ENCODE results near the gene PIM1.
"Not testable (repeated sequence)": the region's sequence is repeated elsewhere in the genome, so short reads cannot be mapped to it uniquely, and the experiment has no call there.

Gene PIM1

GRCh38 chr6:37190159-37190535, 20.2 kb downstream of the PIM1 start:
- no peak overlapping the region for H3K4me3 ChIP-seq (ENCODE audit: low read depth, low read length)
- no peak for TF ChIP-seq CTCF (IDR thresholded peaks at IDR 0.05; ENCODE audit: low read depth, low read length)

GRCh38 chr6:37192666-37193065, 22.7 kb downstream of the PIM1 start:
- TF ChIP-seq CTCF (IDR thresholded peaks at IDR 0.05; ENCODE audit: low read depth, low read length) = no peak
- no peak overlapping the region for H3K4me3 ChIP-seq (ENCODE audit: low read depth, low read length)

GRCh38 chr6:37194886-37195285, 24.9 kb downstream of the PIM1 start:
- H3K4me3 ChIP-seq (ENCODE audit: low read depth, low read length) = not testable (repeated sequence)

- H3K4me3 ChIP-seq (ENCODE audit: low read depth, low read length) = not testable (repeated sequence)
Observed at GRCh38 chr6:37196451-37196850, 26.5 kb downstream of the PIM1 start.

- H3K4me3 ChIP-seq (ENCODE audit: low read depth, low read length) = no peak overlapping the region
- TF ChIP-seq CTCF (IDR thresholded peaks at IDR 0.05; ENCODE audit: low read depth, low read length) = no peak
Observed at GRCh38 chr6:37200085-37200484, 30.1 kb downstream of the PIM1 start.

GRCh38 chr6:37201726-37202125, 31.8 kb downstream of the PIM1 start:
- no peak for TF ChIP-seq CTCF (IDR thresholded peaks at IDR 0.05; ENCODE audit: low read depth, low read length)
- no peak overlapping the region for H3K4me3 ChIP-seq (ENCODE audit: low read depth, low read length)

- no peak overlapping the region for H3K4me3 ChIP-seq (ENCODE audit: low read depth, low read length)
- TF ChIP-seq CTCF (IDR thresholded peaks at IDR 0.05; ENCODE audit: low read depth, low read length) = no peak
Observed at GRCh38 chr6:37202788-37203491, 33.0 kb downstream of the PIM1 start.

- no peak overlapping the region for H3K4me3 ChIP-seq (ENCODE audit: low read depth, low read length)
- TF ChIP-seq CTCF (IDR thresholded peaks at IDR 0.05; ENCODE audit: low read depth, low read length) = no peak
Observed at GRCh38 chr6:37204014-37204751, 34.2 kb downstream of the PIM1 start.

Measured in WI38 (cell line).